HL-60/S4 treated with retinoic acid at 250 ng/mL for 4 days and 3 days (cell line): ENCODE measurements around the gene RGS7.
"Not testable (repeated sequence)": the region's sequence is repeated elsewhere in the genome, so short reads cannot be mapped to it uniquely, and the experiment has no call there.

Source experiments
- in situ Hi-C: fragments of 300-500 bp; cut with MboI; formaldehyde crosslinking; loops from 2 replicates; pipeline ENCODE4 v1.7.0; 2022; ENCODE audit warnings: low sequenced_read_pairs

The RGS7 gene

GRCh38 chr1:241332037-241332409 lies 25.0 kb downstream of the RGS7 start:
- in situ Hi-C loops: no loop called here

- in situ Hi-C loops: no loop called here
Measured at GRCh38 chr1:241331328-241332036, 25.5 kb downstream of the RGS7 start.

- in situ Hi-C loops: no loop called here
Measured at GRCh38 chr1:241330619-241331327, 26.2 kb downstream of the RGS7 start.

DNA sequence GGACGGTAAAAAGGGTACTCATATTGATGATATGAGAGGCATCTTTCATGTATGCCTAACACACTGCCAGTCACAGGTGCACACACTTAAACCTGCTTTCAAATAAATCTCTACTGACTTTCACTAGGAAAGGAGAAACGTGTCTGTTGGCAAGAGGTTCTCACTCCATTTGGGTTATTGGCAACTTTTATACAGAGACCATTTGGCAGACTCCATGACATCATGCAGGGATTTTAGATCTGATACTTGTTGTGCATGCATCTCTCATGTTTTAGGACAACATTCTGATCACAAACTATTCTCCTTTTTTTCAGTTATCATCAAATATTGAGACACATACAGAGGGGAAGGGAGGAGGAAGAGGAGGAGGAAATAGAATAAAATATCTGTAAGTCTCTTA lies 31.5 kb downstream of the RGS7 start:
- in situ Hi-C loops: no loop called here

- in situ Hi-C loops: no loop called here
Measured at GRCh38 chr1:241323514-241324195, 33.4 kb downstream of the RGS7 start.

- in situ Hi-C loops: no loop called here
Measured at GRCh38 chr1:241317676-241318075, 39.3 kb downstream of the RGS7 start.

GRCh38 chr1:241316372-241316771 lies 40.6 kb downstream of the RGS7 start:
- in situ Hi-C loops: no loop called here

DNA sequence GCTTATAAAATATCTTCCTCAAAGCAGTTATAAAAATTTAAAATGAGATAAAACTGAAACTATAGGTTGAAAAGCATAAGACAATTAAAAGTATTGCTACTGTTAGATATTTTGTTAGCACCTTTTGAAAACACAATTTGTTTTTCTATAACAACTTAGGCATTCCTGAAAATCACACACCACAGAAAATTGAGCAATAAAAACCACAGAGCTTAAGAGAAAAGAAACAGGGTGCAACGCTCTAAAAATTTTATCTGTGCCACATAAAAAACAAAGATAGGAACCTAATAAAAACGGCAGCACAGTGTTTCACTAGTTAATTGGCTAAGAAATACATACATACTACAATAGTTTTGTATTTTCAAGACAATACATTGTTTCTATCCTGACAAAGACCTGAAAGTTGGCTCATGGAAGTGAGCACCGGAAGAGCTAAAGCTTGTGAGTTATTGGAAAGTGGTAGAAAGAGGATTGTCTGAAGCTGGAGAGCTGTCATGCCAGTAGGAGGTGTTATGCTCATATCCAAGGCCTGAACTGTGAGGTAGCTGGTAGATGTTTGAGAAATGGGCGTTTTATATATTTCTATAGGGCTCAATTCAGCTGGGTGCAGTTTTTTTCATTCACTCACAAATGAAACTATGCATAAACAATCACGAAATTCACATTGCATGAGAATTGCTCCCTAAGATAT lies 45.8 kb downstream of the RGS7 start:
- in situ Hi-C loops: no loop called here

GRCh38 chr1:241310451-241310850 lies 46.6 kb downstream of the RGS7 start:
- in situ Hi-C loops: no loop called here

- in situ Hi-C loops: no loop called here
Measured at GRCh38 chr1:241309651-241310050, 47.4 kb downstream of the RGS7 start.

DNA sequence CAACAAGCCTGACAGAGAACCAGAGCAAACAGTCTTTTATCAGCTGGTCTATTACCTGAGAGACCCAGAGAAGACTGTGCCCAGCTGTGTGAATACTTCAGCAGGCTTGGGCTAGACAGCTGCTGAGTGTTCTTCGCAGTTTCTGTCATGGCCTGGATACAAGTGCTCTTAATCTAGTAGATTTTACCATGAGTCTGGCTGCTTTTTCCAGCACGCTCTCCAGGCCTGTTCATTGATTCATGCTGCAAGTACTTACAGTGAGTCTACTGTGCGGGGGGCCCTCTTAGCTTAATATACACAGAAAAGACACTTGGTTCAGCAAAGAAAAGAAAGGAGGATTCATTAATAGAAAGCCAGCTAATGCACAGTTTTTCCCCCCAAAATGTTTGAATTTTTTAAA lies 48.5 kb downstream of the RGS7 start:
- in situ Hi-C loops: no loop called here

DNA sequence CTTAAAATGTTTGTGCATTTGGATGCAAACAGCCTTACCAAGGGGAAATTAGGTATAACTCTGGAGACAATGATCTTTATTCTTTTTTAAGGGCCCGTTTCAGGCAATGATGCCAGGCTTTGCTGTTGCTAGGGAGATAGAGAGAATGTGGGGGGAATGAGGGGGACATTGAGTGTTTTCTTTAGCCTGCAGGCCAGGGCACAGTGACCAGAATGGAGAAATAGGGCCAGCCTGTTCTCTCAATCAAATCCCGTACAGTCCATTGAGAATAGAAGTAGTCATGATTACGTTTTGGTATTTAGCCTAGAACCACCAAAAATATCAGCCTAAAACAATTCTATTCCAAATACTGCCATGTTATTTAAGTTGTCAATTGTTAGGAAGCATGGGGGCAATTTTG lies 49.0 kb downstream of the RGS7 start:
- in situ Hi-C loops: no loop called here

- in situ Hi-C loops: no loop called here
Measured at GRCh38 chr1:241306125-241306790, 50.7 kb downstream of the RGS7 start.

DNA sequence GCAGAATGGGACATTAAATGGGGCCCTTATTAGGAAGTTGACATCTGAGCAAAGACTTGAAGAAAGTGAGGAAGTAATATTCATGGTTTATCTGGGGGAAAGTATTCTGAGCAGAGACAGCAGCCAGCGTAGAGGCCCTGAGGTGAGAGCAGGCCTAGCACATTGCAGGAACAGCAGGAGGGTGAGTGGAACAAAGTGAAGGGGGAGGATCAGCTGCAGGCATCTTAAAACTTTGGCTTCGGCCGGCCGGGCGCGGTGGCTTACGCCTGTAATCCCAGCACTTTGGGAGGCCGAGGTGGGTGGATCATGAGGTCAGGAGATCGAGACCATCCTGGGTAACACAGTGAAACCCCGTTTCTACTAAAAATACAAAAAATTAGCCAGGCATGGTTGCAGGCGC lies 55.0 kb downstream of the RGS7 start:
- in situ Hi-C loops: not testable (repeated sequence)

DNA sequence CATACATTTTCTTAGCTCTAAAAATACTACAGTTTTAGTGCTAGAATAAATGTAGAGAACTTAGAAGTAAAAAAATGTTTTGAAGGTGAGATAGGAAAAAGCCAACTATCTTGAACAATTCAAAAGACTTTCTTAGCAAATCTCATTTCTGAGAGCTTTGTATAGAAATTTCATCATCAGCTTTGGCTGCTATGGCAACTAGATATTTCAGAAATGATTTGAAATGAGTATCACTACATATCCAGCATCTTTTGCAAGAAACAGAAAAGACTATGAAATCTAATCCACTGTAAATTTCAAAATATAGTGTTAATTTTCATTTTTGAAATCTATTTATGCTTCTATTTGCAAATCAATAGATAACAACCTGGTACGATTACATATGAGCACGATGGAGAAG lies 57.7 kb downstream of the RGS7 start:
- in situ Hi-C loops: no loop called here

DNA sequence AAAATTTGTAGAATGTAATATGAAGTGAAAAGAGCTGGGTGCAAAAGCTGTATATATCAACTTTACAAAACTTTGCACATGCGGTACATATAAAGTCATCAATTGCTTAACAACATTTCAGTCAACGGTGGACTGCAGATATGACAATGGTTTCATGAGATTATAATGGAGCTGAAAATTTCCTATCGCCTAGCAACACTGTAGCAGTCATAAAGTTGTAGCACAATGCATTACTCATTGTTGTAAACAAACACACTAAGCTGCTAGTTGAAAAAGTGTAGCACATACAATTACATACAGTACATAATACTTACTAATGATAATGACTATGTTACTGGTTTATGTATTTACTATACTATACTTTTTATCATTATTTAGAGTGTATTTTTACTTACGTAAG lies 64.0 kb downstream of the RGS7 start:
- in situ Hi-C loops: no loop called here

- in situ Hi-C loops: not testable (repeated sequence)
Measured at GRCh38 chr1:241291548-241291947, 65.5 kb downstream of the RGS7 start.

DNA sequence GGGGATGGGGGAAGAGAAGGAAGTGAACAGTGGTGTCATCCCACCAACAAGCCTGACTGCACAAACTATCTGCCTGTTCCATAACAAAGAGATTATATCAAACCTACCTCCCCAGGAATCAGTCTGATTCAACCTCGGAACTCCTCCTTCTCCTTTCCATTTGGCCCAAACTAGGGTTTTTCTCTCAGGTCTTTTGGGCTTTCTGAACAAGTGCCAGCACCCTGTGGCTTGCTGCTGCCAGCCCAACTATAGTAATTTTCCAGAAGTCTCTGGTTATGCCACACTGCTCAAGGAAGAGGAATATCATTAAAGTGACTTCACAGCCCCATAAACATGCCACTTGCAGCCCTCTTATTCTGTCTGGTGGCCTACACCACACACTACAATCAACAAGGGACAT lies 70.5 kb downstream of the RGS7 start:
- in situ Hi-C loops: no loop called here

GRCh38 chr1:241276391-241276790 lies 80.6 kb downstream of the RGS7 start:
- in situ Hi-C loops: no loop called here

- in situ Hi-C loops: no loop called here
Measured at GRCh38 chr1:241275981-241276380, 81.0 kb downstream of the RGS7 start.

DNA sequence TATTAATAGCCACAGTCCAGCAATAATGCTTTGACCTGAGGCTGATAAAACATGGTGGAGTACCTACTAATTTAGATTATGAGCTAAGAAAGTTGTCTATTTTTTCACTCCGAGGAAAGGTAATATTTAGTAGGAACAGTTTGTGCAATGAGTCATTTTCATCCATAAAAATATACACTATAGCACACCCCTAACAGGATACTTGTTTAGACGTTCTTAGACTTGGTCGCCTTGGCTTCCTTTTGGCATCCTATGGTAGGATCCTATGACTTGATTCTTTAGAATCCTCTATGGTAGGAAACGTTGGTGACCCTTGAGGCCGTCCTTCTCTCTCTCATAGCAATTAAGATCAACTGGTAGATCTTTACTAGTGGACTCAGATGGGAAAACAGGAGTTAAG lies 81.8 kb downstream of the RGS7 start:
- in situ Hi-C loops: no loop called here
